Activated T-cell treated with anti-CD3 and anti-CD28 coated beads, Interleukin-2, amount 50 U/mL, for 1 hour (primary cell): ENCODE measurements around the gene OR52I2.

Experiments
- DNase-seq: peaks from one replicate; pipeline ENCODE4 v3.0.0-alpha.2; 2020

OR52I2 gene

DNA sequence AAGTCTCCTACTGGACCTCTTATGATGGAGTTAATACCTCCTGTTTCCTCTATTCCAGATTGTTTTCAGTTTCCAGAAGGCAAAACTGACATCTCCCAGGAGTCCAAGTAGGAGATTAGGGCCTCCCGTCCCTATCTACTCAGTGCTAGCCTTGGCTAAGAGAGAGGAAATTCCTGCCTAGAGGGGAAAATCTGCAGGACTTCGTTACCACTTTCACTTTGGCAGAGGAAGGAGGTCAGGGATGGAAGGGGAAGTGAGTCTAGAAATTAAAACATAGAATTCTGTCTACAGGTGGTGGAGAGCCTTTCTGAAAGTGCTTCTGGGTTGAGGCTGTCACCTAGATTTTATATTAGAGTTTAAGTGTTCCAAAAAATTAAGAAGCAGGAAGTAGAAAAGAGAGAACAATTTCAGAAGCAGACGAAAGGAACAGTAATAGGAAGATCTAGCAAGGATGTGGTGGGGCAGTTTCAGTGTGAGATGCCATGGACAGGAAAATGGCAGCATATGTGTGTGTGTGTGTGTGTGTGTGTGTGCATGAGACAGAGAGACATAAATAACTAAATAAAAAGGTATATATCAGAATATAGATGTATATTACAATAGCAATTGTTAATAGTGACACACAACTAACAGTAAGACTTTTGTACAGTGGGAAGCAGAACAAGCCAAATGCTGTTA, 28.9 kb downstream of the OR52I2 start:
- no peak for DNase-seq

DNA sequence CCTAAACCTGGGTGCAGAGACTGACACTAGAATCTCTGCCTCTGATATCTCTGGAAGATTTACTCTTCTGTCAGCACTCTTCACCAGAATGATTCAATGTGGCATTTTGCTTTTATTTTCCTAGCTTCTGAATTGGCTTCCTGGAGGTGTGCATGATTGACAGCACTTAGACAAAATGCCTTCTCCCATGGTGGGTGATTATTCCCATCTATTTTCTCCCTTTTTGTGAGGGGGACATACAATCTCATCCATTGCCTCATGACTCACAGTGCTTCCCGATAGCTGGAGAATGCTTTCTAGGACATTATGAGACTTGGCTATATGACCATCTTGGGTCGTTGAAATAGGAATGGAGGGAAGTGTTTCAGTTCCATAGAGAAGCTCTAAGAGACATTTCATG, 30.4 kb downstream of the OR52I2 start:
- no peak for DNase-seq

DNA sequence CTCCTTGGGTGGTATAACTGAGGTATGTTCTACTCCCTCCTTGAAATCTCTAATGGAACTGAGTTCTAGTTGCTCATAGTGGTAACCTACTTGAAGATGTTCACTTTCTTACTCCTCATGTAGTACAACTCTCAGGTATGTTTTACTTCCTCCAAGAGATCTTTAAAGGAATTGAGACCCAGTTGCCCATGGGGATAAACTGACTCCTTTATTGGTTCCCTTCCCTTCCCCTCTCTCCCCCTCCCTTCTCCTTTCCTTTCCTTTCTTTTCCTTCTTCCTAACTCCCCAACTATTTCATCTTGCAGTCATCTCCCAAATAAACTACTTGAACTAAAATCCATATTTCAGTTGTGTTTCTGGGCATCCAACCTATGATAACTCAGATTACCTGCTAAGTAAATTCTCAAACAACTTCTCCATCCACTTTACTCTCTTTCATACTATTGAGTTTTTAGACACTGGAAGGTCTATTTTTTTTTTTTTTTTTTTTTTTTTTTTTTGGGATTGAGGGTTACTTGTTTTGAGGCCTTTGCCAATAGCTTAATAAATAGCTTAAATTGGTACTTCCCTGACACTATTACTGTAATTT, 34.4 kb downstream of the OR52I2 start:
- no peak for DNase-seq

- no peak for DNase-seq
Measured at GRCh38 chr11:4619514-4619913, 38.0 kb downstream of the OR52I2 start.

DNA sequence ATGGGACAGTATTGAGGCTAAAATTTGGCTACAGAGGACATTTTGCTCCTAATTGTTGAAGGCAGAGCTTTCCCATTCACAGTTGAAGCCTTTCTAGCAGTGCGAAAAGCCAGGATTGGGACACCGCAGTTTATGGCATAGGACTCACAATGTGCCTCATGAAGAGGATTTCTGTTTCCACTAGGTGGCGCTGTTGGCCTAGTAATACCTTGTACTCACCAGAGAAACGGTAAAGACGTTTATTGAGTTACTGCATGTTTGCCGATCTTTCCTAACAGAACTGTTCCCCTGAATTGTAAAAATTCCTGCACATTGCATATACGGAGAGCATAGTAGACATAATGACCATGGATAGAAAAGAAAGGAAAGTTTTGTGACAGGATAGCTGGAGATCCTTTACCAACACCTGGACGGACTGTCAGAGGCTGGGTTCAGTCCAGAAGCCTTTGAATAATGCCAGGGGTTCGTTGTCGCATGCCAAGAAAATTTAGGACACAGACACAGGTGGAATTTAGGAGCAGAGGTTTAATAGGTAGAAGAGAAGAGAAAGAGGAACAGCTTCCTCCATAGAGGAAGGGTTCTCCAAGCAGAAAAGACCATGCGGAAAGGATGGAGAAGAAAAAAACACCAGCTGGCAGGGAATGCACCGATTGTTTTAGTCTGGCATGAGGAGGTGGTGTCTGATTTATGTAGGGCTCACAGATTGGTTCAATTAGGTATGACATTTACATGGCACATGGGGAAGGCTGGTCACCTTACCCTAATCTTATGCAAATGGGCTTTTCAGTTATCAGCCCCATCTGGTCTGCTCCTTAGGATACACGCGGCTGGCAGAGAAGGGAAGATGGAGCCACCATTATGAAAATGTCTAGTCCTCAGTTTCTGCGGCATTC, 44.9 kb downstream of the OR52I2 start:
- DNase-seq = no peak

DNA sequence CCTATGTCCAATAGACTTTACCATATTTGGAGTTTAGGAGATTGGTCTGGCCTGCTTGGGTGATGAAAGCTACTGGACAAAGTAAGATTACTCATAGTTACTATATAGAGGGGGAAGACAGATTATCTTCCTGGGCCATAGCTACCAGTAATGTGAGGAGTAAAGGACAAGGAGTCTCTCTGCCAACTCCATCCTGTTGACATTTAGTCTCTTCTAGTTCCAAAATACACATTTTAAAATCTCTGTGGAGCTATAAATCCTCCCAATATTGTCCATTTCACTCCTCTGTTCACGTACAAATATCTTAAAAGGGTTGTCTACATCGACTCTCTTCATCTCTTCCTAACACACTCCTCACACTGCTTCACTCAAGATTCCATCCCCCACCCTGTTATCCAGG, 54.6 kb downstream of the OR52I2 start:
- no peak for DNase-seq

GRCh38 chr11:4636962-4637661, 55.6 kb downstream of the OR52I2 start, which contains the start of gene OR51D1:
Gene OR51D1, plus strand, starts transcription at chr11:4637477. Its CDS starts 2,314 bp downstream, at chr11:4639791.
- DNase-seq = peak; percentile 68

DNA sequence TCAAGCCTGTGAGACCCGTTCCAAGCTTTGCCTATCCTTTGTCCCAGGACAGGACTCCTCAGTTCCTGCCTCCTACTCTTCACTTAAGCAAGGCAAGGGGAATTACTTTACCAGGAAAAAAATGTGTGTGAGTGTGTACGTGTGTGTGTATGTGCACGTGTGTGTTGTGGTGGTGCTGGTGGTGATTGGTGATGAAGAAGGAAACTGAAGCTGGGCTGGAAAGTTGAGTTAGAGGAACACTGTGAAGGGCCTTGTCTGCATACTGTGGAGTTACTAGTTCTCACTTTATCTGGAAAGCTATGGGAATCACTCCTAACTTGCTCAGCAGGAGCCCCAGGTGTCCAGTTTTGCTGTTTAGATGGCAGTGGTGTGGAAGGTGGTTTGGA, 56.1 kb downstream of the OR52I2 start:
- DNase-seq = no peak

- DNase-seq = no peak
Measured at GRCh38 chr11:4639931-4640330, 58.4 kb downstream of the OR52I2 start.

DNA sequence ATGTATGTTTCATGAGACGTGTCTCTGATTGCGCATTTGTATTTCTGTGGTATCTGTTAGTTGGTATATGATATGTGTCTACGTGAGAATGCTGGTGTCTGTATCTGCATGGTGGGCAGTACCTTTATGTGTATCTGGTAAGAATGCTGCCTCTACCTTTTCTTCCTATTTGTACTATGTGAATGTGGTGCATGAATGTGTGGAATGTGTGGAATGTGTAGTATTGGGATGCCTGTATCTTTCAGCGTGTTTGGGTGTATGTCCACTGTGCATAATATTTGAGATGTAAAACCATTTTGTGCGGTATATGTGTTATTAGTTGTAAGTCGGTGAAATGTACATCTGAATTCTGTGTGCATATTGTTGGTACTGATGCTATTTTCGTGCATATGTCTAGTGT, 60.0 kb downstream of the OR52I2 start:
- no peak for DNase-seq

- DNase-seq = no peak
Measured at GRCh38 chr11:4642043-4642442, 60.5 kb downstream of the OR52I2 start.
